SIG-M5 treated with dmso at 0.1 percent for 504 hours (cell line): Measurements from ENCODE around the gene BCR.

ENCODE experiments used
- DNase-seq: peaks from one replicate; lab custom pipeline; 2025; ENCODE audit not compliant: unreplicated experiment; lab: John Stamatoyannopoulos, UW

BCR gene

GRCh38 chr22:23215294-23216241 lies 35.3 kb downstream of the BCR start:
- no peak for DNase-seq

- DNase-seq, result peak; percentile 11
These were observed 36.3 kb downstream of the BCR start for GRCh38 chr22:23216461-23217170.

- DNase-seq, result no peak
These were observed 37.1 kb downstream of the BCR start for GRCh38 chr22:23217171-23218052.

- DNase-seq, result no peak
These were observed 38.0 kb downstream of the BCR start for GRCh38 chr22:23218053-23218866.

- no peak for DNase-seq
These were observed 38.5 kb downstream of the BCR start for GRCh38 chr22:23218867-23219251.

- no peak for DNase-seq
These were observed 39.0 kb downstream of the BCR start for GRCh38 chr22:23219317-23219716.

- DNase-seq, result peak; percentile 58
These were observed 39.6 kb downstream of the BCR start for GRCh38 chr22:23219822-23220484.

GRCh38 chr22:23220485-23221350 lies 40.4 kb downstream of the BCR start:
- peak; percentile 82 for DNase-seq

GRCh38 chr22:23221351-23221804 lies 41.1 kb downstream of the BCR start:
- DNase-seq, result no peak

- DNase-seq, result no peak
These were observed 41.9 kb downstream of the BCR start for GRCh38 chr22:23222033-23222792.

GRCh38 chr22:23222793-23223568 lies 42.7 kb downstream of the BCR start:
- no peak for DNase-seq

- DNase-seq, result no peak
These were observed 43.4 kb downstream of the BCR start for GRCh38 chr22:23223569-23224317.

GRCh38 chr22:23224846-23225245 lies 44.5 kb downstream of the BCR start:
- no peak for DNase-seq

GRCh38 chr22:23225337-23225723 lies 45.0 kb downstream of the BCR start:
- no peak for DNase-seq

- no peak for DNase-seq
These were observed 45.6 kb downstream of the BCR start for GRCh38 chr22:23225724-23226496.

GRCh38 chr22:23226497-23226850 lies 46.2 kb downstream of the BCR start:
- no peak for DNase-seq
